Neural progenitor cell (in vitro differentiated cells): ENCODE measurements around the gene SCD. TPM values are rescaled to one million over a fixed set of nuclear protein-coding genes. Genes with fewer than 3 reads are reported as not detected.

ENCODE experiments used
- DNase-seq: peaks from one replicate; pipeline ENCODE4 v3.0.0-alpha.2; 2016; ENCODE audit warnings: low spot score
- H2AFZ ChIP-seq: fragments of 200-600 bp; sonication (generic); replicated peaks from 2 replicates; pipeline ENCODE4 v1.6.1; 2016; ENCODE audit warnings: antibody characterized with exemption
- H3F3A ChIP-seq: fragments of 200-600 bp; sonication (generic); 2 replicates; pipeline ENCODE4 v1.6.1; 2016; ENCODE audit warnings: antibody characterized with exemption, low read depth
- H3K27ac ChIP-seq: fragments of 200-600 bp; sonication (generic); 2 replicates; pipeline ENCODE4 v1.5.1; 2016; ENCODE audit warnings: mild to moderate bottlenecking
- H3K27me3 ChIP-seq: fragments of 200-600 bp; sonication (generic); 2 replicates; pipeline ENCODE4 v1.6.1; 2016; ENCODE audit warnings: mild to moderate bottlenecking, moderate library complexity
- H3K36me3 ChIP-seq: fragments of 200-600 bp; sonication (generic); 2 replicates; pipeline ENCODE4 v1.5.1; 2016
- H3K4me1 ChIP-seq: fragments of 200-600 bp; sonication (generic); 2 replicates; pipeline ENCODE4 v1.6.1; 2016; ENCODE audit warnings: mixed run types
- H3K4me2 ChIP-seq: fragments of 200-600 bp; sonication (generic); 2 replicates; pipeline ENCODE4 v1.6.1; 2016
- H3K4me3 ChIP-seq: fragments of 200-600 bp; sonication (generic); 2 replicates; pipeline ENCODE4 v1.5.1; 2016
- H3K79me2 ChIP-seq: fragments of 200-600 bp; sonication (generic); 2 replicates; pipeline ENCODE4 v1.6.1; 2016; ENCODE audit warnings: low read depth
- H3K9ac ChIP-seq: fragments of 200-600 bp; sonication (generic); 2 replicates; pipeline ENCODE4 v1.6.1; 2016
- H3K9me3 ChIP-seq: fragments of 200-600 bp; sonication (generic); 2 replicates; pipeline ENCODE4 v1.5.1; 2016; ENCODE audit warnings: low read depth
- H4K20me1 ChIP-seq: fragments of 200-600 bp; sonication (generic); 2 replicates; pipeline ENCODE4 v1.6.1; 2016; ENCODE audit warnings: low read depth
- H3K27ac Mint-ChIP-seq: 3 replicates; pipeline ENCODE4 v1.8.0; 2021; ENCODE audit warnings: mixed read lengths
- H3K27me3 Mint-ChIP-seq: 2 replicates; pipeline ENCODE4 v1.8.0; 2022; ENCODE audit warnings: low read depth, mild to moderate bottlenecking, inconsistent platforms, moderate library complexity, mixed read lengths; ENCODE audit not compliant: insufficient read depth
- H3K36me3 Mint-ChIP-seq: 3 replicates; pipeline ENCODE4 v1.8.0; 2021; ENCODE audit warnings: mixed read lengths
- H3K4me1 Mint-ChIP-seq: 3 replicates; pipeline ENCODE4 v1.8.0; 2021; ENCODE audit warnings: mixed read lengths
- H3K4me3 Mint-ChIP-seq: 3 replicates; pipeline ENCODE4 v1.8.0; 2021; ENCODE audit warnings: mild to moderate bottlenecking, moderate library complexity, mixed read lengths
- H3K9me3 Mint-ChIP-seq: 3 replicates; pipeline ENCODE4 v1.8.0; 2020; ENCODE audit warnings: mixed read lengths
- CTCF ChIP-seq: fragments of 200-600 bp; sonication (generic); IDR thresholded peaks from 2 replicates; pipeline ENCODE4 v1.5.1; 2017; ENCODE audit warnings: antibody characterized with exemption, mild to moderate bottlenecking
- EZH2 ChIP-seq: fragments of 200-600 bp; sonication (generic); IDR thresholded peaks from 2 replicates; pipeline ENCODE4 v1.6.1; 2017; ENCODE audit warnings: antibody characterized with exemption, mild to moderate bottlenecking, moderate library complexity
- EZH2phosphoT487 ChIP-seq: fragments of 200-600 bp; sonication (generic); IDR thresholded peaks from 2 replicates; pipeline ENCODE4 v1.6.1; 2017; ENCODE audit warnings: antibody characterized with exemption
- total RNA-seq: library from RNA; depleted of rRNA; stranded (reverse); fragments of >200 nt; gene quantifications from 2 replicates; pipeline ENCODE4 v1.2.3, GENCODE V29; 2015; ENCODE audit warnings: low replicate concordance

Gene SCD
- total RNA-seq, 1 donor from 2014 or later = 468 TPM

- no peak overlapping the region for H3K9ac ChIP-seq
- Mint-ChIP-seq H3K9me3 (no peaks in the 10 kb centered on the region), H3K36me3 (peaks cover 26% of the 10 kb centered on the region), H3K4me3 (no peak overlapping the region), H3K27me3 (no peaks in the 10 kb centered on the region), H3K4me1 (peaks cover 14% of the 10 kb centered on the region), H3K27ac (no peak overlapping the region)
- no peak overlapping the region for H3K4me3 ChIP-seq
- H4K20me1 ChIP-seq = no peaks in the 10 kb centered on the region
- H3K27me3 ChIP-seq = no peaks in the 10 kb centered on the region
- H3K27ac ChIP-seq = no peak overlapping the region
- H3K4me1 ChIP-seq = peaks cover 5% of the 10 kb centered on the region
- H3F3A ChIP-seq = peaks cover 26% of the 10 kb centered on the region
- DNase-seq = no peak
- no peak overlapping the region for H2AFZ ChIP-seq
- H3K79me2 ChIP-seq = peaks cover 38% of the 10 kb centered on the region
- H3K4me2 ChIP-seq = no peak overlapping the region
- TF ChIP-seq EZH2phosphoT487 (no peak), EZH2 (no peak), CTCF (no peak)
- H3K9me3 ChIP-seq = no peaks in the 10 kb centered on the region
- H3K36me3 ChIP-seq = no peaks in the 10 kb centered on the region
These were observed 30.8 kb downstream of the SCD start for GRCh38 chr10:100377830-100378229.

- H3K9me3 Mint-ChIP-seq = no peaks in the 10 kb centered on the region
- H3K27ac ChIP-seq = no peak overlapping the region
- peaks cover 14% of the 10 kb centered on the region for H3K4me1 Mint-ChIP-seq
- no peak overlapping the region for H2AFZ ChIP-seq
- H3K4me1 ChIP-seq = peaks cover 3% of the 10 kb centered on the region
- no peak overlapping the region for H3K4me3 ChIP-seq
- H3F3A ChIP-seq = peaks cover 1% of the 10 kb centered on the region
- peaks cover 20% of the 10 kb centered on the region for H3K79me2 ChIP-seq
- no peak overlapping the region for H3K4me2 ChIP-seq
- peaks cover 36% of the 10 kb centered on the region for H3K36me3 Mint-ChIP-seq
- TF ChIP-seq CTCF (no peak), EZH2 (no peak), EZH2phosphoT487 (no peak)
- no peak for DNase-seq
- peaks cover 3% of the 10 kb centered on the region for H3K27me3 Mint-ChIP-seq
- H3K27ac Mint-ChIP-seq = no peak overlapping the region
- H3K9ac ChIP-seq = no peak overlapping the region
- H4K20me1 ChIP-seq = no peaks in the 10 kb centered on the region
- H3K27me3 ChIP-seq = no peaks in the 10 kb centered on the region
- H3K36me3 ChIP-seq = no peaks in the 10 kb centered on the region
- H3K9me3 ChIP-seq = no peaks in the 10 kb centered on the region
- H3K4me3 Mint-ChIP-seq = no peak overlapping the region
These were observed 33.4 kb downstream of the SCD start for GRCh38 chr10:100380400-100380799.

- no peak overlapping the region for H3K27ac ChIP-seq
- no peaks in the 10 kb centered on the region for H4K20me1 ChIP-seq
- no peak overlapping the region for H3K4me3 ChIP-seq
- no peaks in the 10 kb centered on the region for H3K4me1 ChIP-seq
- H3K27ac Mint-ChIP-seq = no peak overlapping the region
- H3K4me2 ChIP-seq = no peak overlapping the region
- H2AFZ ChIP-seq = no peak overlapping the region
- no peak for DNase-seq
- peaks cover 7% of the 10 kb centered on the region for H3K79me2 ChIP-seq
- H3K27me3 ChIP-seq = no peaks in the 10 kb centered on the region
- H3K9me3 Mint-ChIP-seq = no peaks in the 10 kb centered on the region
- no peak overlapping the region for H3K4me3 Mint-ChIP-seq
- H3F3A ChIP-seq = no peaks in the 10 kb centered on the region
- TF ChIP-seq CTCF (no peak), EZH2phosphoT487 (no peak), EZH2 (no peak)
- H3K27me3 Mint-ChIP-seq = peaks cover 3% of the 10 kb centered on the region
- H3K36me3 Mint-ChIP-seq = peaks cover 49% of the 10 kb centered on the region
- peaks cover 5% of the 10 kb centered on the region for H3K4me1 Mint-ChIP-seq
- no peaks in the 10 kb centered on the region for H3K36me3 ChIP-seq
- H3K9ac ChIP-seq = no peak overlapping the region
- no peaks in the 10 kb centered on the region for H3K9me3 ChIP-seq
These were observed 35.5 kb downstream of the SCD start for GRCh38 chr10:100382553-100382952.
